Measurements from ENCODE around the gene WAPL. TPM values are rescaled to one million over a fixed set of nuclear protein-coding genes. Genes with fewer than 3 reads are reported as not detected.
"Not testable (repeated sequence)": the region's sequence is repeated elsewhere in the genome, so short reads cannot be mapped to it uniquely, and the experiment has no call there.

WAPL gene
- total RNA-seq, 3 donors from 2014 or later: 39.8 to 65.0 (median 49.5) TPM

GRCh38 chr10:86535132-86535882 is 13.7 kb upstream of the WAPL start:
- H3K4me3 ChIP-seq: peak overlapping the region; percentile 39 to 70 (median 48)
- H3K27ac ChIP-seq: peak overlapping the region; percentile 45 to 69
- no peaks in the 10 kb centered on the region for H3K27me3 ChIP-seq
- intact Hi-C loops (cut with DNase I; ENCODE audit: low total_unique reads): no loop called here
- H3K9me3 ChIP-seq: no peaks in the 10 kb centered on the region
- H3K4me1 ChIP-seq: no peaks in the 10 kb centered on the region
- no peaks in the 10 kb centered on the region for H3K36me3 ChIP-seq
- peak; percentile 57 to 84 for DNase-seq (ENCODE audit: low spot score in 2 of 2)
- TF ChIP-seq POLR2A (IDR thresholded peaks at IDR 0.05) (no peak), POLR2AphosphoS5 (IDR thresholded peaks at IDR 0.05) (peak in 1 of 3 donors; percentile 32), CTCF (IDR thresholded peaks at IDR 0.05) (no peak)

GRCh38 chr10:86533328-86533727 is 11.7 kb upstream of the WAPL start:
- no peak for DNase-seq (ENCODE audit: low spot score in 2 of 2)
- Histone ChIP-seq H3K9me3 (no peaks in the 10 kb centered on the region), H3K27me3 (no peaks in the 10 kb centered on the region), H3K4me3 (no peak overlapping the region), H3K36me3 (no peaks in the 10 kb centered on the region), H3K4me1 (no peaks in the 10 kb centered on the region), H3K27ac (no peak overlapping the region)
- intact Hi-C loops (cut with DNase I; ENCODE audit: low total_unique reads): no loop called here
- TF ChIP-seq POLR2AphosphoS5 (IDR thresholded peaks at IDR 0.05) (no peak), POLR2A (IDR thresholded peaks at IDR 0.05) (no peak), CTCF (IDR thresholded peaks at IDR 0.05) (no peak)

GRCh38 chr10:86528736-86529135 is 7.1 kb upstream of the WAPL start:
- H3K4me1 ChIP-seq; DNase-seq (ENCODE audit: low spot score in 2 of 2); H3K36me3 ChIP-seq; H3K27me3 ChIP-seq; intact Hi-C loops (cut with DNase I; ENCODE audit: low total_unique reads); H3K4me3 ChIP-seq; H3K9me3 ChIP-seq; H3K27ac ChIP-seq: not testable (repeated sequence)

- TF ChIP-seq CTCF (IDR thresholded peaks at IDR 0.05): no peak
- no peak for TF ChIP-seq POLR2A (IDR thresholded peaks at IDR 0.05)
- TF ChIP-seq POLR2AphosphoS5 (IDR thresholded peaks at IDR 0.05): no peak
- no peaks in the 10 kb centered on the region for H3K36me3 ChIP-seq
- peaks cover 0 to 13% of the 10 kb centered on the region in 2 donors for H3K4me1 ChIP-seq
- no peak overlapping the region for H3K4me3 ChIP-seq
- no peak overlapping the region for H3K27ac ChIP-seq
- DNase-seq (ENCODE audit: low spot score in 2 of 2): no peak
- H3K27me3 ChIP-seq: no peaks in the 10 kb centered on the region
- H3K9me3 ChIP-seq: no peaks in the 10 kb centered on the region
- intact Hi-C loops (cut with DNase I; ENCODE audit: low total_unique reads): no loop called here
These were observed 5.0 kb upstream of the WAPL start for GRCh38 chr10:86526606-86527005.

GRCh38 chr10:86525713-86526112 is 4.1 kb upstream of the WAPL start:
- H3K36me3 ChIP-seq; DNase-seq (ENCODE audit: low spot score in 2 of 2); H3K4me3 ChIP-seq; H3K27me3 ChIP-seq; intact Hi-C loops (cut with DNase I; ENCODE audit: low total_unique reads); H3K9me3 ChIP-seq; H3K27ac ChIP-seq: not testable (repeated sequence)
- peaks cover 0 to 13% of the 10 kb centered on the region in 2 donors for H3K4me1 ChIP-seq

GRCh38 chr10:86524225-86524962 is 2.8 kb upstream of the WAPL start:
- H3K27me3 ChIP-seq: no peaks in the 10 kb centered on the region
- no peaks in the 10 kb centered on the region for H3K9me3 ChIP-seq
- H3K4me3 ChIP-seq: no peak overlapping the region
- DNase-seq (ENCODE audit: low spot score in 2 of 2): no peak
- peaks cover 0 to 18% of the 10 kb centered on the region in 2 donors for H3K4me1 ChIP-seq
- no peaks in the 10 kb centered on the region for H3K36me3 ChIP-seq
- TF ChIP-seq POLR2A (IDR thresholded peaks at IDR 0.05): no peak
- TF ChIP-seq CTCF (IDR thresholded peaks at IDR 0.05): no peak
- no peak for TF ChIP-seq POLR2AphosphoS5 (IDR thresholded peaks at IDR 0.05)
- no peak overlapping the region for H3K27ac ChIP-seq
- intact Hi-C loops (cut with DNase I; ENCODE audit: low total_unique reads): no loop called here

Measured in breast epithelium (tissue), 4 donors.